Type B pancreatic cell (in vitro differentiated cells): ENCODE measurements around the gene EIF3D. TPM values are rescaled to one million over a fixed set of nuclear protein-coding genes. Genes with fewer than 3 reads are reported as not detected.

Source experiments
- DNase-seq: peaks from one replicate; pipeline ENCODE4 v3.0.0; 2021; ENCODE audit warnings: mixed read lengths; ENCODE audit not compliant: unreplicated experiment; ENCODE audit errors: extremely low spot score
- H3K27ac Mint-ChIP-seq: 2 replicates; pipeline ENCODE4 v1.8.0; 2021; ENCODE audit warnings: mild to moderate bottlenecking, mixed read lengths
- H3K27me3 Mint-ChIP-seq: 2 replicates; pipeline ENCODE4 v1.8.0; 2021; ENCODE audit warnings: mixed read lengths
- H3K36me3 Mint-ChIP-seq: 2 replicates; pipeline ENCODE4 v1.8.0; 2021; ENCODE audit warnings: mixed read lengths
- H3K4me1 Mint-ChIP-seq: one replicate; pipeline ENCODE4 v1.8.0; 2021; ENCODE audit warnings: mixed read lengths; ENCODE audit not compliant: unreplicated experiment
- H3K4me3 Mint-ChIP-seq: 2 replicates; pipeline ENCODE4 v1.8.0; 2021; ENCODE audit warnings: mild to moderate bottlenecking, mixed read lengths
- H3K9me3 Mint-ChIP-seq: 2 replicates; pipeline ENCODE4 v1.8.0; 2021; ENCODE audit warnings: mixed read lengths
- long read RNA-seq: library from polyadenylated mRNA; unstranded; transcript quantifications from one replicate; pipeline ENCODE4 v2.0.0, GENCODE V29; 2020
- total RNA-seq: library from RNA; stranded (reverse); gene quantifications from 2 replicates; pipeline ENCODE4 v1.2.1, GENCODE V29; 2021; ENCODE audit warnings: low replicate concordance
- TF ChIP-seq, protein P1 (sequence below): fragments of 200-600 bp; sonication (generic); conservative IDR thresholded peaks from 2 replicates; pipeline ENCODE4 v1.5.0; 2021; ENCODE audit warnings: antibody characterized with exemption, mild to moderate bottlenecking

EIF3D gene, protein sequence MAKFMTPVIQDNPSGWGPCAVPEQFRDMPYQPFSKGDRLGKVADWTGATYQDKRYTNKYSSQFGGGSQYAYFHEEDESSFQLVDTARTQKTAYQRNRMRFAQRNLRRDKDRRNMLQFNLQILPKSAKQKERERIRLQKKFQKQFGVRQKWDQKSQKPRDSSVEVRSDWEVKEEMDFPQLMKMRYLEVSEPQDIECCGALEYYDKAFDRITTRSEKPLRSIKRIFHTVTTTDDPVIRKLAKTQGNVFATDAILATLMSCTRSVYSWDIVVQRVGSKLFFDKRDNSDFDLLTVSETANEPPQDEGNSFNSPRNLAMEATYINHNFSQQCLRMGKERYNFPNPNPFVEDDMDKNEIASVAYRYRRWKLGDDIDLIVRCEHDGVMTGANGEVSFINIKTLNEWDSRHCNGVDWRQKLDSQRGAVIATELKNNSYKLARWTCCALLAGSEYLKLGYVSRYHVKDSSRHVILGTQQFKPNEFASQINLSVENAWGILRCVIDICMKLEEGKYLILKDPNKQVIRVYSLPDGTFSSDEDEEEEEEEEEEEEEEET
- 162 and 190 TPM in 2 replicates for total RNA-seq
- long read RNA-seq, transcript EIF3D-201 (15 exons, 2,155 nt), result major isoform, 1,591 of 1,771 reads
- long read RNA-seq, partial matches to known transcripts, result 60 of 1,771 reads
- long read RNA-seq, other reads (novel, unspliced or antisense), result 120 of 1,771 reads

DNA sequence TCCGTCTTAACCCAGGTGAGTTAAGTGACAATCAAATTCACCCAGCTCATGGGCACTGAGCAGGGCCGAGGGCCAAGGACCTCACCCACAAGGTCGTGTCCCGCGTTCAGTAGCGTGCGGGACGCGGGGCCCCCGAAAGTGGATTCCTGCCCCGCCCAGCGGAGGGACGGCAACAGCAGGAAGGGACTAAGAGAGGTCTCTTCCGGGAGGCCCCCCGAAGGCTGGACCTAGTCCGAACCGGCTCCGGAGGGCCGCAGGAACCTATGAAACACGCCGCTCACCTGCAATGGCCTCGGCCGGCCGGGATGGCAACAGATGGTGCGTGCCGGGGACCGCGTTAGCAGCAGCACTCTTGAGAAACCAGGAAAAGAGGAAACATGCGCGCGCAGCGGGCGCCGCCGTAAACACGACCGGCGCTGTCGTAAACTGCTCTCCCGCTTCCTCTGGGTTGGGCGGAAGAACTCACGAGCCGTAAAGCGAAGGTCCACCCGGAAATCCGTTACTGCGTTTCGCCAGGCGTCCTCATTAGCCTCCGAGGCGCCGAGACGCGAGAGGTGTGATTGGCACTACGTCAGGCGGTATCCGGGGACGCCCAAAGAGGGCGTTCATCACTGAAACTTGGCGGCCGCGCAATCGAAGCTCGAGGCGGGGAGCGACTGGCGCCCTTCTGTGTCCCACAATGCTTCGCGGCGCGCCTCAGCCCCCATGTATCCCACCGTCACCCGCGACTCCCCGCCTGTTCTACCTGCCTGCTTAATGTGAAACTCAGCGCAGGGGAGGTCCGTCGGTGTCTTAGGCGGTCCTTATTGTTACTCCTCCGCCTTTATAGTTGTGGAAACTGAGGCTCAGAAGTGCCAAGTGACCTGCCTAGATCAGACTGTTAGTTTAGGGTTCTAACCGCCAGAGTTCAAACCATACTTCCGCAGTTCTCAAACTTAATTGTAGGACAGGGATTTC is at the start of gene EIF3D:
EIF3D (minus strand) TSS at position 372 of the 957 bp plus-strand sequence. CDS start 3,045 bp downstream, outside the sequence.
- peaks cover 21% of the 10 kb centered on the region for H3K36me3 Mint-ChIP-seq
- DNase-seq, result peak; percentile 95
- H3K27ac Mint-ChIP-seq, result peak within 1 kb of the TSS; percentile 99
- no peaks in the 10 kb centered on the region for H3K27me3 Mint-ChIP-seq
- peak within 1 kb of the TSS; percentile 97 for H3K4me3 Mint-ChIP-seq
- no peaks in the 10 kb centered on the region for H3K9me3 Mint-ChIP-seq
- TF ChIP-seq, protein P1, sequence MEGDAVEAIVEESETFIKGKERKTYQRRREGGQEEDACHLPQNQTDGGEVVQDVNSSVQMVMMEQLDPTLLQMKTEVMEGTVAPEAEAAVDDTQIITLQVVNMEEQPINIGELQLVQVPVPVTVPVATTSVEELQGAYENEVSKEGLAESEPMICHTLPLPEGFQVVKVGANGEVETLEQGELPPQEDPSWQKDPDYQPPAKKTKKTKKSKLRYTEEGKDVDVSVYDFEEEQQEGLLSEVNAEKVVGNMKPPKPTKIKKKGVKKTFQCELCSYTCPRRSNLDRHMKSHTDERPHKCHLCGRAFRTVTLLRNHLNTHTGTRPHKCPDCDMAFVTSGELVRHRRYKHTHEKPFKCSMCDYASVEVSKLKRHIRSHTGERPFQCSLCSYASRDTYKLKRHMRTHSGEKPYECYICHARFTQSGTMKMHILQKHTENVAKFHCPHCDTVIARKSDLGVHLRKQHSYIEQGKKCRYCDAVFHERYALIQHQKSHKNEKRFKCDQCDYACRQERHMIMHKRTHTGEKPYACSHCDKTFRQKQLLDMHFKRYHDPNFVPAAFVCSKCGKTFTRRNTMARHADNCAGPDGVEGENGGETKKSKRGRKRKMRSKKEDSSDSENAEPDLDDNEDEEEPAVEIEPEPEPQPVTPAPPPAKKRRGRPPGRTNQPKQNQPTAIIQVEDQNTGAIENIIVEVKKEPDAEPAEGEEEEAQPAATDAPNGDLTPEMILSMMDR, result no peak
- H3K4me1 Mint-ChIP-seq, result peaks cover 5% of the 10 kb centered on the region

DNA sequence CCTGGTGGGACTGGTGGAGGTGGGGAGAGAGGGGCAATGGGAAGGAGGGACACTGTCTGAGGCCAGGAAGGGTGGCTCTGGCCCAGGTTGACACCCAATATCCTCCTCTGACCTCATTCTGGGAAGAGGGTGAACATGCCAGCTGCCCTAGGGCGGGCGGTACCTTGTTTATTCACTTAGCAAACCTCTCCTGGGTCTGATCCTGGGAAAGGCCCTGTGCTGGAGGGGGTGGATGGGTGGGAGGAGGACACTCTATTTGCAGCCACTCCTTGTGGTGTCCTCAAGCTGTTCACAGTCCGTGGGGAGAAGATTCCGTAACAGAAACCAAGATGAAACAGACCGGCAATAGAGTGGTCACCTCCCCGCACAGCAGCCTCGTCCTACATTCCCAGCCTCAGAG is 49.7 kb upstream of the EIF3D start:
- H3K36me3 Mint-ChIP-seq, result no peaks in the 10 kb centered on the region
- H3K4me1 Mint-ChIP-seq, result no peaks in the 10 kb centered on the region
- DNase-seq, result no peak
- H3K9me3 Mint-ChIP-seq, result no peaks in the 10 kb centered on the region
- H3K4me3 Mint-ChIP-seq, result no peak overlapping the region
- TF ChIP-seq, protein P1, result no peak
- peaks cover 29% of the 10 kb centered on the region for H3K27me3 Mint-ChIP-seq
- no peak overlapping the region for H3K27ac Mint-ChIP-seq

DNA sequence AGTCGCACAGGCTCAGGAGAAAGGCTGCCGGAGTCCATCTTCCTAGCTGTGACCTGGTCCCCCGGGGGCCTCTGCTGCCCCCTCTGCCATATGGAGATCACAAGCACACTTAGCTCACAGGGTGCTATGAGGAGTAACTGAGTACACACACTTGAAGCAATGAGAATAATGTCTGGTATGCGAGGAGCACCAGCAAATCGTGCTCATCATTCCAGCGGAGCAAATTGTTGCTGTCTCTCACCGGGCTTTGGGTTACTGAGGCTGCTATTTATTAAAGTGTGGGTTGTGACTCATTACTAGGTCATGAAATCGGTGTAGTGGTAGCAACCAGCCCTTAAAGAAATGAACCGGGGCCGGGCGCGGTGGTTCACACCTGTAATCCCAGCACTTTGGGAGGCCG is 48.1 kb upstream of the EIF3D start:
- Mint-ChIP-seq H3K9me3 (no peaks in the 10 kb centered on the region), H3K4me1 (no peaks in the 10 kb centered on the region), H3K36me3 (no peaks in the 10 kb centered on the region), H3K27ac (no peak overlapping the region), H3K27me3 (peaks cover 20% of the 10 kb centered on the region), H3K4me3 (no peak overlapping the region)
- no peak for DNase-seq
- TF ChIP-seq, protein P1, result no peak

DNA sequence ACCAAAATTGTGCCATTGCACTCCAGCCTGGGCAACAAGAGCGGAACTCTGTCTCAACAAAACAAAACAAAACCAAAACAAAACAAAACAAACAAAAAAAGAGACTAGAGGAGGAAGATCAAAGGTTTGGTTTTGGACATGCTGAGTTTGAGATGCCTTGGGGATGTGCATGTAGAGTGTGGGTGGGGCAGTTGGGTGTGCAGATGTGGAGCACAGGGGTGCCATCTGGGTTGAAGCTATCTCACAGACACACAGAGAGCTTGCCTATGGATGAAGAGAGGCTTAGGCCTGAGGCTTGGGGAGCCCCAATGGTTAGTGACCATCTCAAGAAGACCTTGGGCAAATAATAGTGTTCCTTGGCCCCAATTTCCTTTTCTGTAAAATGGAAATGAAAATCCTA is 45.8 kb upstream of the EIF3D start:
- Mint-ChIP-seq H3K36me3 (no peaks in the 10 kb centered on the region), H3K9me3 (no peaks in the 10 kb centered on the region), H3K27me3 (peaks cover 7% of the 10 kb centered on the region), H3K4me1 (peaks cover 5% of the 10 kb centered on the region), H3K4me3 (no peak overlapping the region), H3K27ac (no peak overlapping the region)
- no peak for DNase-seq
- TF ChIP-seq, protein P1, result no peak

DNA sequence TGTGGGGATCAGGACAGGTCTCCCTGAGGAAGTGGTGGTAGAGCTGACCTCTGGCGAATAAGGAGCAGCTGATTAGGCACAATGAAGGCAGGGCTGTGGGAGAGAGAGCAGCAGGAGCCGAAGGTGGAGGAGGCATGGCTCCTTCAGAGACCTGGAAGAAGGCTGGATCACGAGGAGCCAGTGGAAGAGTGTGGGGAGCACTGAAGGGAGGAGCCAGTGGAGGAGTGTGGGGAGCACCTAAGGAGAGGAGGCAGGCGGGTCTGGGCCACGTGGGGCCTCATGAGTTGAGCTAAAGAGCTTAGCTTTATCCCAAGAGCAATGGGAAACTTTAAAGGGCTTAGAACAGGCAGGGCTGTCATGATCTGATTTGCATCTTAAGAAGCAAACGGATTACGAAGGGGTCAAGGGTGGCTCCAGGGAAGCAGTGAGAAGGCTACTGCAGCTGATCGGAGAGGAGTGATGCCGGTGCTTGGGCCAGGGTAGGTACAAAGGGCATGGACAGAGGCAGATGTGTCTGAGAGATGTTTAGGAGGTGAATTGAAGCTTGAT is 44.9 kb upstream of the EIF3D start:
- H3K27ac Mint-ChIP-seq, result no peak overlapping the region
- H3K4me1 Mint-ChIP-seq, result peaks cover 5% of the 10 kb centered on the region
- no peak overlapping the region for H3K4me3 Mint-ChIP-seq
- no peak for DNase-seq
- H3K36me3 Mint-ChIP-seq, result no peaks in the 10 kb centered on the region
- H3K27me3 Mint-ChIP-seq, result peaks cover 5% of the 10 kb centered on the region
- TF ChIP-seq, protein P1, result no peak
- no peaks in the 10 kb centered on the region for H3K9me3 Mint-ChIP-seq
